ENCODE measurements around the gene ICE1.
"Not testable (repeated sequence)": the region's sequence is repeated elsewhere in the genome, so short reads cannot be mapped to it uniquely, and the experiment has no call there.

DNA sequence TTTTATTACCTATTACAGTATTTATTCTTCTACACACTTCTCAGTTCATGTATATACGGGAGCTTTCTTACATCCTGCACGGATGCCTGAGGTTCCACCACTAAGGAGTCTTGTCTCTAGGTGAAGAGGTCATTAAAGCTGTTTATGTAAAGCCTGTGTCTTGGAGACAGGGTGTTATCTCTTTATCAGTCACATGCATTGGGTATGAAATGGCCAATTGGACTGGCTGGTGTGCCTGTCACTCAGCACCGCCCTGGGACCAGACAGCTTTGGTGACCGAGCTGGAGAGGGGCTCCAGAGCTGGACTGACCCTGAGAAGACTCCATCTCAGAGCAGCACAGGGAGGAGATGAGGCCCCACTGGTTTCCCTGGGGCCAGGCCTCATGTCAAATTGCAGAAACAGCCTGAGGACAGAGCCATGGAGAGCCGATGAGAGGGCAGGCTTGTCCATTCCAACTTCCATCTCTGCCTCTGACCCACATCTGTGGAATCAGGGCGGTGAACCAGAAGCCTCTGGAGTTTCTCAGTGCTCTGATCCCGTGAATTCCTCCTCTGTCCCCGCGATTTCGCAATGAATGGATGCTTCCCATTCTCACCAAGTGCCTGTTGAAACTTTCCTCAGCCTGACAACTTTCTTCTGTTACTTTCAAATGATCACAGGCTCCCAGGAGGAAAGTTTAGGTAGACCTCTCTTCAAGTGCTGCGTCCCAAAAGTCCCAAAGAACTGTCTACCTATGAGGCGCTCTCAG, 32.2 kb upstream of the ICE1 start:
- TF ChIP-seq, protein P1, sequence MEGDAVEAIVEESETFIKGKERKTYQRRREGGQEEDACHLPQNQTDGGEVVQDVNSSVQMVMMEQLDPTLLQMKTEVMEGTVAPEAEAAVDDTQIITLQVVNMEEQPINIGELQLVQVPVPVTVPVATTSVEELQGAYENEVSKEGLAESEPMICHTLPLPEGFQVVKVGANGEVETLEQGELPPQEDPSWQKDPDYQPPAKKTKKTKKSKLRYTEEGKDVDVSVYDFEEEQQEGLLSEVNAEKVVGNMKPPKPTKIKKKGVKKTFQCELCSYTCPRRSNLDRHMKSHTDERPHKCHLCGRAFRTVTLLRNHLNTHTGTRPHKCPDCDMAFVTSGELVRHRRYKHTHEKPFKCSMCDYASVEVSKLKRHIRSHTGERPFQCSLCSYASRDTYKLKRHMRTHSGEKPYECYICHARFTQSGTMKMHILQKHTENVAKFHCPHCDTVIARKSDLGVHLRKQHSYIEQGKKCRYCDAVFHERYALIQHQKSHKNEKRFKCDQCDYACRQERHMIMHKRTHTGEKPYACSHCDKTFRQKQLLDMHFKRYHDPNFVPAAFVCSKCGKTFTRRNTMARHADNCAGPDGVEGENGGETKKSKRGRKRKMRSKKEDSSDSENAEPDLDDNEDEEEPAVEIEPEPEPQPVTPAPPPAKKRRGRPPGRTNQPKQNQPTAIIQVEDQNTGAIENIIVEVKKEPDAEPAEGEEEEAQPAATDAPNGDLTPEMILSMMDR (IDR thresholded peaks at IDR 0.05; ENCODE audit: low read depth, low read length, missing input control): not testable (repeated sequence)
- TF ChIP-seq TAF1 (conservative IDR thresholded peaks at IDR 0.05); FOXA1 (IDR thresholded peaks at IDR 0.05): not testable (repeated sequence)
